ENCODE data around the gene SEC63.

DNA sequence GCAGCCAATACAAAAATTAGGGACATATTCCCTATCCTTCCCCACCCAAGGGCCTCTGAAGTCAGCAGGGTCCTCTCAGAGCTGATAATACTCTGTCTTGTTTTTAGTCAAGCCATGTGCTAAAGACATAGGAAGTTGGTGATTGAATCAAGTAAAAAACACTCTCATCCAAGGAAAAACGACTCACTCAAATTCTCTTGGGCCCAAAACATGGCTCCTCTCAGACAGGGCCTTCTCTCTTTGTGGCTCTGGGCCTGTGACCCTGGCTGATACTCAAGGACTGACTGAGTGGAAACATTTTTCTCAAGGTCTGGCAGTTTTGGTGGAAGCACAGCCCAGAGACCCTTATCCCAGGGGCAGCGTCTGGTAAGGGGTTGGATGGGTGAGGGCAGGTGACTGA lies 127.9 kb downstream of the SEC63 start:
- no peak for TF ChIP-seq RAD21 (IDR thresholded peaks at IDR 0.05)
- TF ChIP-seq, protein P1, sequence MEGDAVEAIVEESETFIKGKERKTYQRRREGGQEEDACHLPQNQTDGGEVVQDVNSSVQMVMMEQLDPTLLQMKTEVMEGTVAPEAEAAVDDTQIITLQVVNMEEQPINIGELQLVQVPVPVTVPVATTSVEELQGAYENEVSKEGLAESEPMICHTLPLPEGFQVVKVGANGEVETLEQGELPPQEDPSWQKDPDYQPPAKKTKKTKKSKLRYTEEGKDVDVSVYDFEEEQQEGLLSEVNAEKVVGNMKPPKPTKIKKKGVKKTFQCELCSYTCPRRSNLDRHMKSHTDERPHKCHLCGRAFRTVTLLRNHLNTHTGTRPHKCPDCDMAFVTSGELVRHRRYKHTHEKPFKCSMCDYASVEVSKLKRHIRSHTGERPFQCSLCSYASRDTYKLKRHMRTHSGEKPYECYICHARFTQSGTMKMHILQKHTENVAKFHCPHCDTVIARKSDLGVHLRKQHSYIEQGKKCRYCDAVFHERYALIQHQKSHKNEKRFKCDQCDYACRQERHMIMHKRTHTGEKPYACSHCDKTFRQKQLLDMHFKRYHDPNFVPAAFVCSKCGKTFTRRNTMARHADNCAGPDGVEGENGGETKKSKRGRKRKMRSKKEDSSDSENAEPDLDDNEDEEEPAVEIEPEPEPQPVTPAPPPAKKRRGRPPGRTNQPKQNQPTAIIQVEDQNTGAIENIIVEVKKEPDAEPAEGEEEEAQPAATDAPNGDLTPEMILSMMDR (IDR thresholded peaks at IDR 0.05; ENCODE audit: low read depth, low read length, missing input control), result no peak
- TF ChIP-seq, protein P2, sequence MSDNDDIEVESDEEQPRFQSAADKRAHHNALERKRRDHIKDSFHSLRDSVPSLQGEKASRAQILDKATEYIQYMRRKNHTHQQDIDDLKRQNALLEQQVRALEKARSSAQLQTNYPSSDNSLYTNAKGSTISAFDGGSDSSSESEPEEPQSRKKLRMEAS (IDR thresholded peaks at IDR 0.05), result no peak

Measured in liver (tissue), 3 donors.